Stimulated activated CD4-positive, alpha-beta T cell treated with anti-CD3 and anti-CD28 coated beads, TNF-alpha, amount 100 ng/mL, for 4 hours (primary cell): Measurements from ENCODE around the gene WDTC1.
A peak's percentile ranks its signal among the peaks of the same experiment; 100 is the strongest.

Experiments used
- DNase-seq, 3 experiments: peaks; one replicate each; pipeline ENCODE4 v3.0.0-alpha.2; 2020; ENCODE audit warnings: low read depth in 3 of 3

Gene WDTC1

GRCh38 chr1:27333717-27334279 is 99.4 kb downstream of the WDTC1 start:
- no peak for DNase-seq

DNA sequence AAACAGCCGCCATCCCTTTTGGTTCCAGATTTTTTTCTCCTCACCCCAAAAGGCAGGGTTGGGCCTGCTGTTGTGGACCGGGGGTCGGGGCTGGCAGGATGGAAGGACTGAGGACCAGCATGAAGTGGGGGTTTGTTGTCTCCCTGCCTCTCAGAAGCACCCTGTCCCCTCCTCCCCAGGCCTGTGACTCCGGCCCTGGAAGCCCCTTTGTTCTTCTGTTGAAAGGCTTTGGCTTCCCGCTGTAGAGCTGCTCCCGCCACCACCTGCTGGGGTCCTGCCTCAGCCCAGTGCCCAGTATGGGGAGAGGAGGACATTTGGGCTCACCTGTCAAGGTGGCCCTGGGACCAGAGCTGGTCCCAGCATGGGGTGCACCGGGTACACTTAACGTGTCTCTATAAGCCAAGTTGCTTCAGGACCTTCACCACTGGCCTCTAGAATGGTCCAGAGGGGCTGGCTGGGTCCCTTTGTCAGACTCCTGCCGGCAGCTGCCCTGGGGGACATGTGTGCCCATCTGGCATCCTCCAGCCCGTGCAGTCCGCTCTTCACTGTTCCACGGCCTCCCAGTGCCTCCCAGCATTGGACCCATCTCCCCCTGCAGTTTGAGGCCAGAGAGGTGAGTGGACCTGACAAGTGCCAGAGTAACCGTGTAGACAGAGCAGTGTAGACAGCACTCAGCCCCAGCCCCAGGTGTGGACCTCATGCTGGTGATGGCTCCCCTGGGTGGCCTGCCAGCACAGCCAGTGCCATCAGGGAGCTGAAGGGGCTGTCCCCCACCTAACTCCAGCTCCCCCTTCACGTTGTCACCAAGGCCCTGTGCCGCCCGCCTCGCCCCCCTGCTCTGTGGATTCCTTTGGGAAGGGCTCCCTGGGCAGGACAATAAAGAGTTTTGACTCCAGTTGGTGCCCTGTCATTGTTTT is 101.3 kb downstream of the WDTC1 start:
- no peak for DNase-seq

DNA sequence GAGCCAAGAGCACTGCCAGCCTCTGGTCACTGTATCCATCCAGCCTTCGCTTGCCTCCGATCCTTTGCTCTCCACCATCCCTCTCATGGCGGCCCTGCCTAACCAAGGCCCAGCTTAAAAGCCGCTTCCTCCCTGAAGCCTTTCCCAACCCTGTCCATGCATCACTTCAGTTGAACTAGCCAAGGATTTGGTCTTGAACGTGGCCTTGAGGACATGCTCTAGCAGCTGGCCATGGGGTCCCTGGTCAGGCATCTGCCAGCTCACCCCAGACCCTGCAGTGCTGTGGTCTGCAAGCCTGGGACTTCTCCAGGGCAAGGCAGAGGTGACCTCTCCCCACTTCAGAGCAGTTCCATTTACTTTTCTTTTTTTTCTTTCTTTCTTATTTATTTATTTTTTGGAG is 102.3 kb downstream of the WDTC1 start:
- no peak for DNase-seq

- DNase-seq = no peak
Observed at GRCh38 chr1:27338751-27339150, 104.3 kb downstream of the WDTC1 start.

- DNase-seq = no peak
Observed at GRCh38 chr1:27339213-27339612, 104.8 kb downstream of the WDTC1 start.

- peak in 1 of 3 experiments; percentile 48 for DNase-seq
Observed at GRCh38 chr1:27341525-27342252, 107.3 kb downstream of the WDTC1 start, which contains the start of gene SYTL1. TSS of gene SYTL1 (plus strand) at chr1:27342022. CDS start at chr1:27345335, 3,313 bp downstream.

DNA sequence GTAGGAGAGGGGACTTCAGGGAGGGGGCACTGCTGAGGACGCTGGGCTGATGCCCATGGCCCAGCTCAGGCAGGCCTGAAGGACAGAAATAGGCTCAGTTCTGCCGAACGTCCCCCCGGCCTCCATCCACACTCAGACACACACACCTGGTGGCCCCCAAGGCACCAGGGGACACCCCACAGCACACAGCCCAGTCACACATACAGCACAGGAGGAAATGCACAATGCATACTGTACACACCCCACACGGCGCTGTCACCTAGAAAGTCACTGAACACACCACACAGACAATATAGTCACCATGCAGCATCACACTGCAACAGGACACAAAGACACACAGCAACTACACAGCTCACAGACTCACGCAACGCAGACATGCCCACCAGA is 108.0 kb downstream of the WDTC1 start:
- no peak for DNase-seq

- peak; percentile 33 to 80 (median 67) for DNase-seq
Observed at GRCh38 chr1:27342778-27343638, 108.6 kb downstream of the WDTC1 start.

DNA sequence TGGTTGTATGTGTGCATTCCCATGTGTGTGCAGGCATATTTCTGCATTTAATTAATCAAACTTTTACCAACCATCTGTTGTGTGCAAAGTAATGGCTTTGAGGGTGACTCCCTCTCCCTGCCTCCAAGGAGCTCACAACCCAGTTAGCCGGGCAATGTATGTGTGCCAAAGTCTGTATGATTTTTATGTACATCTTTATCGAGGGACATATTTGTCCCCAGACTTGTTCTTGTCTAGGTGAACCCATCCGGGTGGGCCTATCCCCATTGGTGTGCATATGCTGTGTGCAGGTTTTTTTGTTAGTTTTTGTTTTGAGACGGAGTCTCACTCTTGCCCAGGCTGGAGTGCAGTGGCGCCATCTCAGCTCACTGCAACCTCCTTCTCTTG is 109.2 kb downstream of the WDTC1 start:
- DNase-seq = no peak

DNA sequence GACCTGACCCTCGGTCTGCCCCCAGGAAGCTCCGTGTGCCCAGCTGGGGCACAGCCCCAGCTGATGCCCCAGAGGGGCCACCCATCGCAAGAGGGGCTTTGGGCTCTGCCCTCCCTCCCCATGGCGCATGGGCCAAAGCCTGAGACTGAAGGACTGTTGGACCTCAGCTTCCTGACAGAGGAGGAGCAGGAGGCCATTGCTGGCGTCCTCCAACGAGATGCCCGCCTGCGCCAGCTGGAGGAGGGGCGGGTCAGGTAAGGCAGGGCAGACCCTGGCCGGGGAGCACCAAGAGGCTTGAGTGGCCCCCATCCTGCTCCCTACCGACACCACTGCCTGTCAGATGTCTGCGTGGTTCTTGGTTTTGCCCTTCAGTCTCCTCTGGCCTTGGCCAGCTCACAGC is 110.8 kb downstream of the WDTC1 start:
- DNase-seq = no peak

DNA sequence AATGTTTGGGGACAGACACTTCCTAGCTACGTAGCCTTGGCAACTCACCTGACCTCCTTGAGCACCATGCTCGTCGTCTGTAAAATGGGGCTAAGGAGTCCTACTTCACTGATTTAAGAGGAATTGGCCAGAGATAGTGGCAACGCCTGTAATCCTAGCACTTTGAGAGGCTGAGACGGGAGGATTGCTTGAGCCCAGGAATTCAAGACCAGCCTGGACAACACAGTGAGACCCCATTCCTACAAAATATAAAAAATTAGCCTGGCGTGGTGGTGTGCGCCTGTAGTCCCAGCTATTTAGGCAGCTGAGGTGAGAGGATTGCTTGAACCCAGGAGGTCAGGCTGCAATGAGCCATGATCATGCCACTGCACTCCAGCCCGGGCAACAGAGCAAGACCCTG is 111.9 kb downstream of the WDTC1 start:
- DNase-seq = no peak

DNA sequence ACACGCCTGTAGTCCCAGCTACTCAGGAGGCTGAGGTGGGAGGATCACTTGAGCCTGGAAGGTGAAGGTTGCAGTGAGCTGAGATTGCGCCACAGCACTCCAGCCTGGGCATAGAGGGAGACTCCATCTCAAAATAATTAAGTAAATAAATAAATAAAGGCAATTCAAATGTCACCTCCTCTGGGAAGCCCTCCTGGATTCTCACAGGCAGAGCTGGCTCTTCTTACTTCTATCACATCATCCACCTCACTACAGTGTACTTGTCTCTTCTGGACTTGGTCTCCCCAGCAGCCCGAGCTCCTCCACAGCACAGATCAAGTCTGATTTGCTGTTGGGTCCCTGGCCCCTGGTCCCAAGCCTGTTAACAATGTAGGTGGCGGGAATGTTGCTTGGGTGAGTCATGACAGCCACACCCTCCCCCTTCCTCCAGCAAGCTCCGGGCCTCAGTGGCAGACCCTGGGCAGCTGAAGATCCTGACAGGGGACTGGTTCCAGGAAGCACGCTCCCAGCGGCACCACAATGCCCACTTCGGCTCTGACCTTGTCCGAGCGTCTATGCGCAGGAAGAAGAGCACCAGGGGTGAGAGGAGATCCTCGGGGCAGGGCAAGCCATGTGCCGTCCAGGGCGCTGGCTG is 112.7 kb downstream of the WDTC1 start:
- DNase-seq = no peak

- DNase-seq = no peak
Observed at GRCh38 chr1:27348861-27349783, 114.7 kb downstream of the WDTC1 start.

GRCh38 chr1:27349784-27350662 is 115.6 kb downstream of the WDTC1 start:
- DNase-seq = no peak

GRCh38 chr1:27350663-27351540 is 116.5 kb downstream of the WDTC1 start:
- DNase-seq = no peak

DNA sequence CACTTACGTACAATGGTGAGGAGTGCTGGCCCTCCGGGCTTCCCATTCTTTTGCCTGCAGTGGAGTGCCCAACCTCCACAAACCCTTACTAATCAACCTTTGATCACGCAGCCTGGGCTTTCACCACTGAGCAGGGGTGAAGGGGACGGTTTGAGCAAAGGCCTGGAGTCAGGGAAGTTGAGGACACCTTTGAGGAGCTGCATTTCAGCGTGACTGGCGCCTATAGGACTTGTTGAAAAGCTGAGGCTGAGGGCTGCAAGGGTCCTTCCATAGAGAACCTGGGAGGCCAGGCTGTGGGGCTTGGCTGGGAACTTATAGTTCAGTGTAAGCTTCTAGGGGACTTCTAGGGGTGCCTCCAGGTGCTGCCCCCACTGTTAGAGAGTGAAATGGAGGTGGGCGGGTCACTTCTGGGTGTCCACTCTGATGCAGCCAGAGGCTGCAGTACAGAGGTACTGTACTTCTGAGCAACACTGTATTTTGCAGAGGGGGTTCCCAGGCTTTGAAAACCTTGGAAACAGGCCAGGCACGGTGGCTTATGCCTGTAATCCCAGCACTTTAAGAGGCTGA is 117.2 kb downstream of the WDTC1 start:
- no peak for DNase-seq

GRCh38 chr1:27353166-27353565 is 118.7 kb downstream of the WDTC1 start:
- DNase-seq = no peak

DNA sequence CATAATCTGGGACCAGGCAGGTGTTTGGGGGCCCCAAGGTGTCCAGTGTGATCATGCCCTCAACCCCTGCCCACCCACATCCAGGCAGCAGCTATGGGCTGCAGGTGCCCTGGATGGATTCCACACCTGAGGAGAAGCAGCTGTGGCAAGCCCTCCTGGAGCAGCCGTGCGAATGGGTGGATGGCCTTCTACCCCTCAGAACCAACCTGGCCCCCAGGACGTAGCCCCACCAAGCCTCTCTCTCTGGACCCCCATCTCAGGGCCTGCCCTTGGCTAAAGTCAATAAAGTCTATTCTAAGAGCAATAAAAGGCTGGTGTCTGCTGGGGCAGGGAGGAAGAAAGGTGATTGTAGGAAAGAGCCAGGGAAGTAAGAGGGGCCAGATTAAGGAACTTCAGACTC is 119.2 kb downstream of the WDTC1 start:
- DNase-seq = no peak
